HEK293 (cell line): ENCODE measurements around the gene TPGS2.

Source experiments
- CTCF ChIA-PET: fragments of 350-600 bp; formaldehyde crosslinking; extraction: SDS; loops from one replicate; lab custom pipeline; 2021; ENCODE audit warnings: antibody characterized with exemption; lab: Yijun Ruan, JAX
- POLR2A ChIA-PET: fragments of 300-600 bp; formaldehyde crosslinking; extraction: SDS; loops from one replicate; lab custom pipeline; 2020; ENCODE audit warnings: antibody characterized with exemption, inconsistent platforms; lab: Yijun Ruan, JAX
- H3K27ac ChIP-seq: fragments of 200-500 bp; sonication (Bioruptor generic); 2 replicates; pipeline ENCODE4 v1.5.1; 2014; ENCODE audit warnings: low read depth, low read length, control low read depth, inconsistent platforms; ENCODE audit errors: extremely low read depth
- H3K36me3 ChIP-seq, 2 experiments: fragments of 200-500 bp in 1 of 2; sonication (Bioruptor generic) in 1 of 2; 1 replicate in 1 of 2; 2 replicates in 1 of 2; pipeline ENCODE4 v1.5.1; 2014 to 2017; ENCODE audit warnings: inconsistent platforms in 2 of 2, low read length in 2 of 2; ENCODE audit not compliant: control insufficient read depth in 2 of 2, insufficient read depth in 1 of 2
- H3K4me1 ChIP-seq: fragments of 200-500 bp; sonication (Bioruptor generic); 2 replicates; pipeline ENCODE4 v1.5.1; 2014; ENCODE audit warnings: mild to moderate bottlenecking, low read length, inconsistent platforms; ENCODE audit not compliant: control insufficient read depth, insufficient read depth
- H3K4me3 ChIP-seq: 2 replicates; pipeline ENCODE4 v1.5.1; 2011; ENCODE audit warnings: low read depth, mild to moderate bottlenecking, control low read depth, low read length, moderate library complexity
- H3K9me3 ChIP-seq: fragments of 200-500 bp; sonication (Bioruptor generic); 2 replicates; pipeline ENCODE4 v1.5.1; 2014; ENCODE audit warnings: low read depth, low read length, inconsistent platforms; ENCODE audit not compliant: control insufficient read depth, insufficient read depth
- BCL11A ChIP-seq: fragments of 450-650 bp; formaldehyde crosslinking; IDR thresholded peaks from 2 replicates; pipeline ENCODE4 v1.5.1; 2016; ENCODE audit warnings: low read depth, missing biosample characterization, missing genetic modification characterization
- MYNN ChIP-seq: fragments of 450-650 bp; formaldehyde crosslinking; IDR thresholded peaks from 2 replicates; pipeline ENCODE4 v1.5.1; 2016; ENCODE audit warnings: missing biosample characterization, missing genetic modification characterization, borderline replicate concordance
- SETDB1 ChIP-seq: IDR thresholded peaks from one replicate; pipeline ENCODE4 v1.6.1; 2017; ENCODE audit warnings: mild to moderate bottlenecking, low read length, moderate library complexity, mixed read lengths; ENCODE audit not compliant: insufficient read length
- ZBTB17 ChIP-seq: fragments of 450-650 bp; formaldehyde crosslinking; IDR thresholded peaks from 2 replicates; pipeline ENCODE4 v1.5.1; 2016; ENCODE audit warnings: missing biosample characterization, missing genetic modification characterization
- ZBTB44 ChIP-seq: fragments of 450-650 bp; IDR thresholded peaks from 2 replicates; pipeline ENCODE4 v1.5.1; 2018; ENCODE audit warnings: missing biosample characterization, mild to moderate bottlenecking, missing genetic modification characterization
- ZNF112 ChIP-seq: fragments of 450-650 bp; formaldehyde crosslinking; IDR thresholded peaks from 2 replicates; pipeline ENCODE4 v1.5.0; 2017; ENCODE audit warnings: missing biosample characterization, missing genetic modification characterization
- ZNF248 ChIP-seq: fragments of 450-650 bp; formaldehyde crosslinking; IDR thresholded peaks from 2 replicates; pipeline ENCODE4 v1.5.1; 2017; ENCODE audit warnings: missing biosample characterization, missing genetic modification characterization
- ZNF366 ChIP-seq: fragments of 450-650 bp; formaldehyde crosslinking; conservative IDR thresholded peaks from 2 replicates; pipeline ENCODE4 v1.5.1; 2016; ENCODE audit warnings: missing biosample characterization, missing genetic modification characterization
- ZNF394 ChIP-seq: fragments of 450-650 bp; formaldehyde crosslinking; IDR thresholded peaks from 2 replicates; pipeline ENCODE4 v1.5.1; 2016; ENCODE audit warnings: missing biosample characterization, missing genetic modification characterization, mild to moderate bottlenecking, moderate library complexity, borderline replicate concordance
- ZNF433 ChIP-seq: fragments of 450-650 bp; formaldehyde crosslinking; IDR thresholded peaks from 2 replicates; pipeline ENCODE4 v1.5.1; 2016; ENCODE audit warnings: missing biosample characterization, missing genetic modification characterization, low read depth
- ZNF48 ChIP-seq: fragments of 450-650 bp; formaldehyde crosslinking; IDR thresholded peaks from 2 replicates; pipeline ENCODE4 v1.5.1; 2016; ENCODE audit warnings: missing biosample characterization, missing genetic modification characterization
- ZNF518A ChIP-seq: fragments of 450-650 bp; formaldehyde crosslinking; conservative IDR thresholded peaks from 2 replicates; pipeline ENCODE4 v1.5.1; 2016; ENCODE audit warnings: low read depth, missing biosample characterization, missing genetic modification characterization
- ZNF580 ChIP-seq: fragments of 450-650 bp; formaldehyde crosslinking; IDR thresholded peaks from 2 replicates; pipeline ENCODE4 v1.5.1; 2016; ENCODE audit warnings: missing biosample characterization, missing genetic modification characterization
- ZNF701 ChIP-seq: fragments of 450-650 bp; formaldehyde crosslinking; IDR thresholded peaks from 2 replicates; pipeline ENCODE4 v1.5.1; 2016; ENCODE audit warnings: missing biosample characterization, missing genetic modification characterization
- ZNF707 ChIP-seq: fragments of 450-650 bp; formaldehyde crosslinking; IDR thresholded peaks from 2 replicates; pipeline ENCODE4 v1.5.1; 2016; ENCODE audit warnings: missing biosample characterization, missing genetic modification characterization
- ZNF792 ChIP-seq: fragments of 450-650 bp; formaldehyde crosslinking; IDR thresholded peaks from 2 replicates; pipeline ENCODE4 v1.5.1; 2016; ENCODE audit warnings: missing biosample characterization, missing genetic modification characterization
- ZSCAN16 ChIP-seq: fragments of 450-650 bp; formaldehyde crosslinking; IDR thresholded peaks from 2 replicates; pipeline ENCODE4 v1.5.1; 2016; ENCODE audit warnings: missing biosample characterization, missing genetic modification characterization
- ZSCAN30 ChIP-seq: fragments of 450-650 bp; IDR thresholded peaks from 2 replicates; pipeline ENCODE4 v1.5.1; 2018; ENCODE audit warnings: missing biosample characterization, mild to moderate bottlenecking, missing genetic modification characterization, moderate library complexity
- TF ChIP-seq, protein P1 (sequence below): fragments of 450-650 bp; formaldehyde crosslinking; IDR thresholded peaks from 2 replicates; pipeline ENCODE4 v1.5.1; 2016; ENCODE audit warnings: missing biosample characterization, missing genetic modification characterization
- TF ChIP-seq, protein P2 (sequence below): fragments of 450-650 bp; formaldehyde crosslinking; IDR thresholded peaks from 2 replicates; pipeline ENCODE4 v1.5.1; 2016; ENCODE audit warnings: missing biosample characterization, missing genetic modification characterization, low read depth

TPGS2 gene

DNA sequence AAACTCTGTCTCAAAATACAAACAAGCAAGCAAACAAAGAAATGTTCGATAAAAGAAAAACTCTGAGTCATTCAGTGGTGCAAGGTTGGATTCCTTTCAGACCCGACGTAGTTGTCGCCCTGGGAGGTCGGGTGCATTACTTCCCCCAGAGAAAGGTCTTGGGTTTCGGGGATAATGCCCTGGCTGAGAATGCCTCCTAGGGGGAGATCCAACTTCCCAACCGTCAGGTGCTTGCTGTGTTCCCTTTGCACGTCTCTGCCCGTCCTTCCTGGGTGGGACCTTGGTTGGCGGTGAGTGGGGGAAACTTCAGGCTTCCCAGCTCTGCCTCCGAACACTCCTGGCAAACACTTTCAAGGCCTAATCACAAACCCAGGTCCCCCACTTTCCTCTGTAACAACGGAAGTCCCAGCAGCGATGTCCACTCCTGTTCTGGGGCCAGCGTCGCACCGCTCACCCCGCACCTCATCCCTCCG lies 609 bp downstream of the TPGS2 start (continued):
- TF ChIP-seq, protein P1, sequence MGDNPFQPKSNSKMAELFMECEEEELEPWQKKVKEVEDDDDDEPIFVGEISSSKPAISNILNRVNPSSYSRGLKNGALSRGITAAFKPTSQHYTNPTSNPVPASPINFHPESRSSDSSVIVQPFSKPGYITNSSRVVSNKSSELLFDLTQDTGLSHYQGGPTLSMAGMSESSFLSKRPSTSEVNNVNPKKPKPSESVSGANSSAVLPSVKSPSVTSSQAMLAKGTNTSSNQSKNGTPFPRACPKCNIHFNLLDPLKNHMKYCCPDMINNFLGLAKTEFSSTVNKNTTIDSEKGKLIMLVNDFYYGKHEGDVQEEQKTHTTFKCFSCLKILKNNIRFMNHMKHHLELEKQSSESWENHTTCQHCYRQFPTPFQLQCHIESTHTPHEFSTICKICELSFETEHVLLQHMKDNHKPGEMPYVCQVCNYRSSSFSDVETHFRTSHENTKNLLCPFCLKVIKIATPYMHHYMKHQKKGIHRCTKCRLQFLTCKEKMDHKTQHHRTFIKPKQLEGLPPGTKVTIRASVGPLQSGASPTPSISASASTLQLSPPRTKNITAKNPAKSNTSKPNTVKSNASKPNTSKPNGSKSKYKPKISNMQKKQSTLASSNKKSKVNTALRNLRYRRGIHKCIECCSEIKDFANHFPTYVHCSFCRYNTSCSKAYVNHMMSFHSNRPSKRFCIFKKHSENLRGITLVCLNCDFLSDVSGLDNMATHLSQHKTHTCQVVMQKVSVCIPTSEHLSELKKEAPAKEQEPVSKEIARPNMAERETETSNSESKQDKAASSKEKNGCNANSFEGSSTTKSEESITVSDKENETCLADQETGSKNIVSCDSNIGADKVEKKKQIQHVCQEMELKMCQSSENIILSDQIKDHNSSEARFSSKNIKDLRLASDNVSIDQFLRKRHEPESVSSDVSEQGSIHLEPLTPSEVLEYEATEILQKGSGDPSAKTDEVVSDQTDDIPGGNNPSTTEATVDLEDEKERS (tag by site-specific recombination): no peak
- TF ChIP-seq, protein P2, sequence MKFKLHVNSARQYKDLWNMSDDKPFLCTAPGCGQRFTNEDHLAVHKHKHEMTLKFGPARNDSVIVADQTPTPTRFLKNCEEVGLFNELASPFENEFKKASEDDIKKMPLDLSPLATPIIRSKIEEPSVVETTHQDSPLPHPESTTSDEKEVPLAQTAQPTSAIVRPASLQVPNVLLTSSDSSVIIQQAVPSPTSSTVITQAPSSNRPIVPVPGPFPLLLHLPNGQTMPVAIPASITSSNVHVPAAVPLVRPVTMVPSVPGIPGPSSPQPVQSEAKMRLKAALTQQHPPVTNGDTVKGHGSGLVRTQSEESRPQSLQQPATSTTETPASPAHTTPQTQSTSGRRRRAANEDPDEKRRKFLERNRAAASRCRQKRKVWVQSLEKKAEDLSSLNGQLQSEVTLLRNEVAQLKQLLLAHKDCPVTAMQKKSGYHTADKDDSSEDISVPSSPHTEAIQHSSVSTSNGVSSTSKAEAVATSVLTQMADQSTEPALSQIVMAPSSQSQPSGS: no peak
- TF ChIP-seq ZNF792: no peak
- TF ChIP-seq BCL11A (tag by site-specific recombination): no peak
- TF ChIP-seq SETDB1: no peak
- TF ChIP-seq, all 188 proteins: peak for 21

DNA sequence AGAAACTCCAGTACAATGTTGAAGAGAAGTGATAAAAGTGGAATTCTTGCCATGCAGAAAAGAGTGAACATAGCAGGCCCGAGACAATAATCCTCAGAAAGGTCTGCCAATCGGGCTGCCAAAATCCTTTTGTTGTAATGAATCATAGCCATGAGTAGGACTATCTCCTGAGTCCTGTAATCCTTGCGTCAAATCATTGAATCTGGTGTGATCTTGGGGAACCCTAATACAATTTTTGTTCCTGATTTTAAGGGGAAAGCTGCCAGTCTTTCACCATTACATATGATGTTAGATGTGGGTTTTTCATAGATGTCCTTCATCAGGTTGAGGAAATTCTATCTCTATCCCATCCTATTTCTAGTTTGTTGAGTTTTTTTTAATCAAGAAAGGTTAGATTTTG lies 2.2 kb downstream of the TPGS2 start:
- Histone ChIP-seq H3K4me3 (no peak overlapping the region), H3K27ac (no peak overlapping the region), H3K36me3 (peaks cover 0 to 29% of the 10 kb centered on the region in 2 experiments; a peak in 2 of 3 replicates), H3K4me1 (no peaks in the 10 kb centered on the region), H3K9me3 (no peaks in the 10 kb centered on the region)
- POLR2A ChIA-PET: no interaction called here
- no peak for TF ChIP-seq MYNN
- TF ChIP-seq SETDB1: no peak
- no peak for TF ChIP-seq ZNF433 (tag by site-specific recombination)
- no peak for TF ChIP-seq ZNF707 (tag by site-specific recombination)
- no peak for TF ChIP-seq ZNF366 (tag by site-specific recombination)
- TF ChIP-seq ZNF701 (tag by site-specific recombination): no peak
- TF ChIP-seq ZNF48: no peak
- TF ChIP-seq ZBTB17 (tag by site-specific recombination): no peak
- no peak for TF ChIP-seq ZBTB44 (tag by site-specific recombination)
- TF ChIP-seq ZNF248 (tag by site-specific recombination): no peak
- no peak for TF ChIP-seq ZSCAN30
- no peak for TF ChIP-seq ZSCAN16
- TF ChIP-seq ZNF112 (tag by site-specific recombination): no peak
- no peak for TF ChIP-seq ZNF580
- CTCF ChIA-PET: interaction anchor here (0.9 kb wide), 1 partner anchor 731 kb away, joined by 3 read pairs; no protein-coding TSS in a partner anchor

GRCh38 chr18:36825526-36825925 lies 3.3 kb downstream of the TPGS2 start:
- POLR2A ChIA-PET: no interaction called here
- H3K36me3 ChIP-seq: peaks cover 0 to 36% of the 10 kb centered on the region in 2 experiments; a peak in 2 of 3 replicates
- TF ChIP-seq ZNF394: no peak
- no peak for TF ChIP-seq ZNF518A (tag by site-specific recombination)
- TF ChIP-seq ZNF792: no peak

More at GRCh38 chr18:36825526-36825925, 3.3 kb downstream of the TPGS2 start:
- Histone ChIP-seq H3K4me3 (no peak overlapping the region), H3K4me1 (no peaks in the 10 kb centered on the region), H3K9me3 (no peaks in the 10 kb centered on the region), H3K27ac (no peak overlapping the region)
- CTCF ChIA-PET: no interaction called here
